NCI-H1417 (cell line): ENCODE results near the gene BORCS5.
"Not testable (repeated sequence)": the region's sequence is repeated elsewhere in the genome, so short reads cannot be mapped to it uniquely, and the experiment has no call there.

Source experiments
- DNase-seq, 3 experiments: peaks; one replicate each; lab custom pipeline; 2025; lab: John Stamatoyannopoulos, UW

BORCS5 gene

GRCh38 chr12:12356896-12357718 is at the start of gene BORCS5:
TSS of gene BORCS5 (plus strand) at chr12:12357078. CDS start at chr12:12357452, 374 bp downstream.
- DNase-seq = peak; percentile 98 to 99 (median 98)

- DNase-seq = not testable (repeated sequence)
These were observed 46.2 kb upstream of the BORCS5 start for GRCh38 chr12:12310695-12311094.

GRCh38 chr12:12315838-12316237 is 41.0 kb upstream of the BORCS5 start:
- no peak for DNase-seq

GRCh38 chr12:12319451-12320183 is 37.3 kb upstream of the BORCS5 start:
- DNase-seq = peak in 1 of 3 experiments; percentile 35

- DNase-seq = no peak
These were observed 33.8 kb upstream of the BORCS5 start for GRCh38 chr12:12323118-12323517.

- DNase-seq = no peak
These were observed 33.3 kb upstream of the BORCS5 start for GRCh38 chr12:12323591-12323990.

GRCh38 chr12:12326262-12326661 is 30.6 kb upstream of the BORCS5 start:
- no peak for DNase-seq

- peak; percentile 23 to 82 (median 57) for DNase-seq
These were observed 29.1 kb upstream of the BORCS5 start for GRCh38 chr12:12327802-12328201.

- peak in 1 of 3 experiments; percentile 19 for DNase-seq
These were observed 25.6 kb upstream of the BORCS5 start for GRCh38 chr12:12331244-12331771.

GRCh38 chr12:12331896-12332295 is 25.0 kb upstream of the BORCS5 start:
- peak in 2 of 3 experiments; percentile 9 to 57 for DNase-seq

- peak; percentile 47 to 96 (median 71) for DNase-seq
These were observed 23.2 kb upstream of the BORCS5 start for GRCh38 chr12:12333407-12334366.

- DNase-seq = peak; percentile 25 to 63 (median 51)
These were observed 22.4 kb upstream of the BORCS5 start for GRCh38 chr12:12334367-12335040.

GRCh38 chr12:12336049-12336411 is 20.8 kb upstream of the BORCS5 start:
- no peak for DNase-seq

- no peak for DNase-seq
These were observed 20.4 kb upstream of the BORCS5 start for GRCh38 chr12:12336511-12336910.

GRCh38 chr12:12338527-12339168 is 18.2 kb upstream of the BORCS5 start:
- no peak for DNase-seq

- DNase-seq = peak; percentile 56 to 91 (median 90)
These were observed 6.9 kb upstream of the BORCS5 start, which contains the start of gene MANSC1 for GRCh38 chr12:12349711-12350665. TSS of gene MANSC1 (minus strand) at chr12:12350242. CDS start at chr12:12343314, 6,928 bp downstream.

- DNase-seq = peak in 1 of 3 experiments; percentile 50
These were observed 5.9 kb upstream of the BORCS5 start for GRCh38 chr12:12350868-12351463.

- DNase-seq = not testable (repeated sequence)
These were observed 5.3 kb upstream of the BORCS5 start for GRCh38 chr12:12351468-12352185.
